Ectodermal cell (in vitro differentiated cells): Measurements from ENCODE around the gene CTIF.

Experiments used
- H3K27ac ChIP-seq: 2 replicates; pipeline ENCODE4 v1.7.0; 2013; ENCODE audit warnings: mild to moderate bottlenecking, low read depth, low read length; ENCODE audit not compliant: insufficient read depth, poor library complexity, severe bottlenecking
- H3K27me3 ChIP-seq: 2 replicates; pipeline ENCODE4 v1.7.0; 2013; ENCODE audit warnings: mild to moderate bottlenecking, low read length; ENCODE audit not compliant: insufficient read depth, control insufficient read depth, poor library complexity, severe bottlenecking
- H3K36me3 ChIP-seq: one replicate; pipeline ENCODE4 v1.7.0; 2013; ENCODE audit warnings: low read length; ENCODE audit not compliant: control insufficient read depth, insufficient read depth
- H3K4me1 ChIP-seq: one replicate; pipeline ENCODE4 v1.7.0; 2013; ENCODE audit warnings: low read length; ENCODE audit not compliant: control insufficient read depth, insufficient read depth
- H3K4me3 ChIP-seq: 2 replicates; pipeline ENCODE4 v1.7.0; 2013; ENCODE audit warnings: low read depth, low read length, control low read depth; ENCODE audit not compliant: insufficient read depth
- H3K9me3 ChIP-seq: 2 replicates; pipeline ENCODE4 v1.7.0; 2013; ENCODE audit warnings: mild to moderate bottlenecking, low read length, moderate library complexity; ENCODE audit not compliant: control insufficient read depth
- WGBS, 2 experiments: methylation state at CpG; one replicate each; pipeline ENCODE4 v1.1.7; 2013; ENCODE audit warnings: missing lambda C conversion rate in 2 of 2; 5-methylcytosine and 5-hydroxymethylcytosine counted together

Gene CTIF

GRCh38 chr18:48813833-48814489 lies 275.1 kb downstream of the CTIF start:
- WGBS, 2 experiments, result 95% methylated on average over 5 of the region's 5 CpGs
- no peak overlapping the region for H3K4me3 ChIP-seq
- no peaks in the 10 kb centered on the region for H3K4me1 ChIP-seq
- no peaks in the 10 kb centered on the region for H3K9me3 ChIP-seq
- no peaks in the 10 kb centered on the region for H3K36me3 ChIP-seq
- H3K27me3 ChIP-seq, result no peaks in the 10 kb centered on the region
- no peak overlapping the region for H3K27ac ChIP-seq

GRCh38 chr18:48814490-48815178 lies 275.8 kb downstream of the CTIF start:
- Histone ChIP-seq H3K27me3 (no peaks in the 10 kb centered on the region), H3K4me1 (no peaks in the 10 kb centered on the region), H3K27ac (no peak overlapping the region), H3K9me3 (no peaks in the 10 kb centered on the region), H3K36me3 (no peaks in the 10 kb centered on the region), H3K4me3 (no peak overlapping the region)
- WGBS, 2 experiments, result 91 to 94% methylated on average over 5 of the region's 5 CpGs

- H3K27ac ChIP-seq, result no peak overlapping the region
- 80 to 96% methylated on average over 1 of the region's 1 CpG for WGBS, 2 experiments
- no peaks in the 10 kb centered on the region for H3K9me3 ChIP-seq
- no peaks in the 10 kb centered on the region for H3K36me3 ChIP-seq
- H3K4me3 ChIP-seq, result no peak overlapping the region
- H3K27me3 ChIP-seq, result no peaks in the 10 kb centered on the region
- no peaks in the 10 kb centered on the region for H3K4me1 ChIP-seq
Observed at GRCh38 chr18:48815179-48815515, 276.3 kb downstream of the CTIF start.

- Histone ChIP-seq H3K27me3 (no peaks in the 10 kb centered on the region), H3K9me3 (no peaks in the 10 kb centered on the region), H3K36me3 (no peaks in the 10 kb centered on the region), H3K27ac (no peak overlapping the region), H3K4me1 (no peaks in the 10 kb centered on the region), H3K4me3 (no peak overlapping the region)
- 84 to 96% methylated on average over 5 of the region's 5 CpGs for WGBS, 2 experiments
Observed at GRCh38 chr18:48815581-48816324, 276.9 kb downstream of the CTIF start.

- 81 to 83% methylated on average over 7 of the region's 7 CpGs for WGBS, 2 experiments
- Histone ChIP-seq H3K9me3 (no peaks in the 10 kb centered on the region), H3K27me3 (no peaks in the 10 kb centered on the region), H3K4me3 (no peak overlapping the region), H3K4me1 (no peaks in the 10 kb centered on the region), H3K27ac (no peak overlapping the region), H3K36me3 (no peaks in the 10 kb centered on the region)
Observed at GRCh38 chr18:48816554-48816953, 277.7 kb downstream of the CTIF start.

- no peaks in the 10 kb centered on the region for H3K27me3 ChIP-seq
- no peaks in the 10 kb centered on the region for H3K4me1 ChIP-seq
- H3K27ac ChIP-seq, result no peak overlapping the region
- WGBS, 2 experiments, result 87 to 89% methylated on average over 17 of the region's 17 CpGs
- H3K36me3 ChIP-seq, result no peaks in the 10 kb centered on the region
- H3K4me3 ChIP-seq, result no peak overlapping the region
- no peaks in the 10 kb centered on the region for H3K9me3 ChIP-seq
Observed at GRCh38 chr18:48817021-48817461, 278.2 kb downstream of the CTIF start.

GRCh38 chr18:48818329-48819254 lies 279.8 kb downstream of the CTIF start:
- H3K4me3 ChIP-seq, result no peak overlapping the region
- no peaks in the 10 kb centered on the region for H3K4me1 ChIP-seq
- no peak overlapping the region for H3K27ac ChIP-seq
- H3K36me3 ChIP-seq, result no peaks in the 10 kb centered on the region
- no peaks in the 10 kb centered on the region for H3K27me3 ChIP-seq
- 91 to 93% methylated on average over 18 of the region's 18 CpGs for WGBS, 2 experiments
- peaks cover 2% of the 10 kb centered on the region for H3K9me3 ChIP-seq

GRCh38 chr18:48819276-48819675 lies 280.4 kb downstream of the CTIF start:
- 94 to 95% methylated on average over 15 of the region's 15 CpGs for WGBS, 2 experiments
- H3K4me1 ChIP-seq, result no peaks in the 10 kb centered on the region

GRCh38 chr18:48819781-48820482 lies 281.1 kb downstream of the CTIF start:
- H3K9me3 ChIP-seq, result peaks cover 2% of the 10 kb centered on the region
- 93 to 95% methylated on average over 11 of the region's 11 CpGs for WGBS, 2 experiments

More at GRCh38 chr18:48819276-48819675, 280.4 kb downstream of the CTIF start:
- Histone ChIP-seq H3K36me3 (no peaks in the 10 kb centered on the region), H3K27ac (no peak overlapping the region), H3K9me3 (peaks cover 2% of the 10 kb centered on the region), H3K4me3 (no peak overlapping the region), H3K27me3 (no peaks in the 10 kb centered on the region)

More at GRCh38 chr18:48819781-48820482, 281.1 kb downstream of the CTIF start:
- H3K4me1 ChIP-seq, result peaks cover 2% of the 10 kb centered on the region
- H3K4me3 ChIP-seq, result no peak overlapping the region
- H3K36me3 ChIP-seq, result no peaks in the 10 kb centered on the region
- H3K27me3 ChIP-seq, result no peaks in the 10 kb centered on the region
- H3K27ac ChIP-seq, result no peak overlapping the region
